22Rv1 (cell line): ENCODE data around the gene DIP2B.
"Not testable (repeated sequence)": the region's sequence is repeated elsewhere in the genome, so short reads cannot be mapped to it uniquely, and the experiment has no call there.

Source experiments
- ZFX ChIP-seq: fragments of 450-650 bp; IDR thresholded peaks from 2 replicates; pipeline ENCODE4 v1.6.1; 2017; ENCODE audit warnings: antibody characterized with exemption, borderline replicate concordance
- TF ChIP-seq, protein P1 (sequence below): fragments of 450-650 bp; IDR thresholded peaks from 2 replicates; pipeline ENCODE4 v1.5.1; 2017; ENCODE audit warnings: mild to moderate bottlenecking

DNA sequence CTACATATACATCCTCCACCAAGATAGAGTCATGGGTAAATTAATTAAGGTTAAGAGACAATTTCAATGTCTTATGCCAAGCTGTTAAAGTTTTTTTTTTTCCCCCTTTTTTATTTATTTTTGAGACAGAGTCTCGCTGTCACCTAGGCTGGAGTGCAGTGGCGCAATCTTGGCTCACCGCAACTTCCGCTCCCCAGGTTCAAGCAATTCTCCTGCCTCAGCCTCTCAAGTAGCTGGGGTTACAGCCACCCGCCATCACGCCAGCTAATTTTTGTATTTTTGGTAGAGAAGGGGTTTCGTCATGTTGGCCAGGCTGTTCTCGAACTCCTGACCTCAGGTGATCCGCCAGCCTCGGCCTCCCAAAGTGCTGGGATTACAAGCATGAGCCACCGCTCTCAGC lies 38.4 kb downstream of the DIP2B start:
- TF ChIP-seq, protein P1, sequence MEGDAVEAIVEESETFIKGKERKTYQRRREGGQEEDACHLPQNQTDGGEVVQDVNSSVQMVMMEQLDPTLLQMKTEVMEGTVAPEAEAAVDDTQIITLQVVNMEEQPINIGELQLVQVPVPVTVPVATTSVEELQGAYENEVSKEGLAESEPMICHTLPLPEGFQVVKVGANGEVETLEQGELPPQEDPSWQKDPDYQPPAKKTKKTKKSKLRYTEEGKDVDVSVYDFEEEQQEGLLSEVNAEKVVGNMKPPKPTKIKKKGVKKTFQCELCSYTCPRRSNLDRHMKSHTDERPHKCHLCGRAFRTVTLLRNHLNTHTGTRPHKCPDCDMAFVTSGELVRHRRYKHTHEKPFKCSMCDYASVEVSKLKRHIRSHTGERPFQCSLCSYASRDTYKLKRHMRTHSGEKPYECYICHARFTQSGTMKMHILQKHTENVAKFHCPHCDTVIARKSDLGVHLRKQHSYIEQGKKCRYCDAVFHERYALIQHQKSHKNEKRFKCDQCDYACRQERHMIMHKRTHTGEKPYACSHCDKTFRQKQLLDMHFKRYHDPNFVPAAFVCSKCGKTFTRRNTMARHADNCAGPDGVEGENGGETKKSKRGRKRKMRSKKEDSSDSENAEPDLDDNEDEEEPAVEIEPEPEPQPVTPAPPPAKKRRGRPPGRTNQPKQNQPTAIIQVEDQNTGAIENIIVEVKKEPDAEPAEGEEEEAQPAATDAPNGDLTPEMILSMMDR: not testable (repeated sequence)
- not testable (repeated sequence) for TF ChIP-seq ZFX
